Smooth muscle cell (in vitro differentiated cells): Measurements from ENCODE around the gene HSD17B12. TPM values are rescaled to one million over a fixed set of nuclear protein-coding genes. Genes with fewer than 3 reads are reported as not detected.
A peak's percentile ranks its signal among the peaks of the same experiment; 100 is the strongest.

Experiments used
- DNase-seq: peaks from one replicate; lab custom pipeline; 2025; ENCODE audit not compliant: unreplicated experiment; lab: John Stamatoyannopoulos, UW
- H2AFZ ChIP-seq: fragments of 200-600 bp; sonication (generic); 2 replicates; pipeline ENCODE4 v1.6.0; 2016; ENCODE audit warnings: antibody characterized with exemption, low read depth, mild to moderate bottlenecking
- H3F3A ChIP-seq: fragments of 200-600 bp; sonication (generic); 2 replicates; pipeline ENCODE4 v1.6.0; 2017; ENCODE audit warnings: antibody characterized with exemption, low read depth
- H3K27ac ChIP-seq: fragments of 200-600 bp; sonication (generic); 2 replicates; pipeline ENCODE4 v1.5.1; 2016; ENCODE audit warnings: low read depth, mild to moderate bottlenecking
- H3K27me3 ChIP-seq: fragments of 200-600 bp; sonication (generic); 2 replicates; pipeline ENCODE4 v1.6.1; 2016; ENCODE audit warnings: low read depth, mild to moderate bottlenecking
- H3K36me3 ChIP-seq: fragments of 200-600 bp; sonication (generic); 2 replicates; pipeline ENCODE4 v1.5.1; 2016; ENCODE audit warnings: low read depth
- H3K4me1 ChIP-seq: fragments of 200-600 bp; sonication (generic); 2 replicates; pipeline ENCODE4 v1.5.1; 2016; ENCODE audit warnings: low read depth
- H3K4me2 ChIP-seq: fragments of 200-600 bp; sonication (generic); 2 replicates; pipeline ENCODE4 v1.6.0; 2016; ENCODE audit warnings: mild to moderate bottlenecking
- H3K4me3 ChIP-seq: fragments of 200-600 bp; sonication (generic); 2 replicates; pipeline ENCODE4 v1.5.1; 2016; ENCODE audit warnings: mild to moderate bottlenecking
- H3K79me2 ChIP-seq: fragments of 200-600 bp; sonication (generic); 2 replicates; pipeline ENCODE4 v1.6.0; 2016; ENCODE audit warnings: low read depth, mild to moderate bottlenecking
- H3K9ac ChIP-seq: fragments of 200-600 bp; sonication (generic); 2 replicates; pipeline ENCODE4 v1.6.0; 2016; ENCODE audit warnings: low read depth
- H3K9me3 ChIP-seq: fragments of 200-600 bp; sonication (generic); replicated peaks from 2 replicates; pipeline ENCODE4 v1.5.1; 2016; ENCODE audit warnings: low read depth
- H4K20me1 ChIP-seq: fragments of 200-600 bp; sonication (generic); 2 replicates; pipeline ENCODE4 v1.6.0; 2016; ENCODE audit warnings: low read depth
- WGBS: methylation state at CpG from one replicate; pipeline ENCODE4 v1.1.7; 2016; ENCODE audit warnings: low lambda C conversion rate; 5-methylcytosine and 5-hydroxymethylcytosine counted together
- polyA plus RNA-seq: library from polyadenylated mRNA; unstranded; fragments of >200 nt; fragmentation: Nextera tagmentation; extraction: Ambion mirVana; gene quantifications from 2 replicates; pipeline ENCODE4 v1.2.1, GENCODE V29; 2016
- total RNA-seq: library from RNA; depleted of rRNA; stranded (reverse); fragments of >200 nt; gene quantifications from 2 replicates; pipeline ENCODE4 v1.2.3, GENCODE V29; 2014
- TF ChIP-seq, protein P1 (sequence below): fragments of 200-600 bp; sonication (generic); IDR thresholded peaks from 2 replicates; pipeline ENCODE4 v1.5.1; 2017; ENCODE audit warnings: borderline replicate concordance, mild to moderate bottlenecking, antibody characterized with exemption; ENCODE audit not compliant: insufficient read depth, poor library complexity, severe bottlenecking

The HSD17B12 gene
- total RNA-seq (111 and 131 TPM in 2 replicates), polyA plus RNA-seq (66.4 and 74.8 TPM in 2 replicates)

DNA sequence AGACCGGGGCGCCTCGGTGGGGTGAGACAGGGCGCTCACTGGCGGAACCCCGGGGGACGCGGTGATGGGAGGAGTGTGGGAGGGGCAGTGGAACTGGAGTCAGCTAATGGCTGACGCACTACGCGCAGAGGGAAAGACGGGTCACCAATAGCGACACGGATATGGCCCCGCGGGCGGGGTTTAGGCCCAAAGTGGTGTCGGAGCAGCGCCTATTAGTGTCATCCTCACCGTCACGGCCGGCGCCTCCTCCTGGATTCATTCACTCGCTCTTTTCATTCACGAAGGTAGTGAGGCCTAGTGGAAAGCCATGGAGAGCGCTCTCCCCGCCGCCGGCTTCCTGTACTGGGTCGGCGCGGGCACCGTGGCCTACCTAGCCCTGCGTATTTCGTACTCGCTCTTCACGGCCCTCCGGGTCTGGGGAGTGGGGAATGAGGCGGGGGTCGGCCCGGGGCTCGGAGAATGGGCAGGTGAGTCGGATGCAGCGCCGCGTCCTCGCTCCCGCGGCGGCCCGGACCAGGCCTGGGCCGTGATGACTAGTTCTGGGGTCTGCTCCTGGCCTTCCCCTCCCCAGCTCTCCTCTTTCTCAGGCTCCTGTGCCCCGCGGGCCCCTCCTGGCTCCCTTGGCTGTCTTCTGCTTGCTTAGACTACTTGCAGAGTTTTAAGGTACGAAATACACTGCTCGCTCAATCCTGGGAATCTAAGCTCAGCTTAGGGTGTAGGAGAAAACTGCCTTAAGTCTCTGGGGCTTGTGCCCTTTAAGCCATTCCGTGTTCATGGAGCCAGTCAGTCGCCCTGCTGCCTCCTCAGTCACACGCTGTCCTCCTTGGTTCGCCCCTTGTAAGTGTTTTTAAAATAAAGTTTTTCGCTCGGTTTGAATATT lies at the start of gene HSD17B12:
Gene HSD17B12, plus strand, starts transcription at position 218 of the 880 bp plus-strand sequence. Its CDS starts 90 bp downstream, at position 308.
- peak within 1 kb of the TSS; percentile 91 for H3K27ac ChIP-seq
- peaks cover 11% of the 10 kb centered on the region for H3K4me1 ChIP-seq
- H2AFZ ChIP-seq: peak within 1 kb of the TSS; percentile 73
- peak within 1 kb of the TSS; percentile 90 for H3K4me2 ChIP-seq
- H4K20me1 ChIP-seq: peaks cover 12% of the 10 kb centered on the region
- H3K36me3 ChIP-seq: no peaks in the 10 kb centered on the region
- peak; percentile 91 for DNase-seq
- H3K27me3 ChIP-seq: no peaks in the 10 kb centered on the region
- peaks cover 46% of the 10 kb centered on the region for H3K79me2 ChIP-seq
- no peaks in the 10 kb centered on the region for H3F3A ChIP-seq
- TF ChIP-seq, protein P1, sequence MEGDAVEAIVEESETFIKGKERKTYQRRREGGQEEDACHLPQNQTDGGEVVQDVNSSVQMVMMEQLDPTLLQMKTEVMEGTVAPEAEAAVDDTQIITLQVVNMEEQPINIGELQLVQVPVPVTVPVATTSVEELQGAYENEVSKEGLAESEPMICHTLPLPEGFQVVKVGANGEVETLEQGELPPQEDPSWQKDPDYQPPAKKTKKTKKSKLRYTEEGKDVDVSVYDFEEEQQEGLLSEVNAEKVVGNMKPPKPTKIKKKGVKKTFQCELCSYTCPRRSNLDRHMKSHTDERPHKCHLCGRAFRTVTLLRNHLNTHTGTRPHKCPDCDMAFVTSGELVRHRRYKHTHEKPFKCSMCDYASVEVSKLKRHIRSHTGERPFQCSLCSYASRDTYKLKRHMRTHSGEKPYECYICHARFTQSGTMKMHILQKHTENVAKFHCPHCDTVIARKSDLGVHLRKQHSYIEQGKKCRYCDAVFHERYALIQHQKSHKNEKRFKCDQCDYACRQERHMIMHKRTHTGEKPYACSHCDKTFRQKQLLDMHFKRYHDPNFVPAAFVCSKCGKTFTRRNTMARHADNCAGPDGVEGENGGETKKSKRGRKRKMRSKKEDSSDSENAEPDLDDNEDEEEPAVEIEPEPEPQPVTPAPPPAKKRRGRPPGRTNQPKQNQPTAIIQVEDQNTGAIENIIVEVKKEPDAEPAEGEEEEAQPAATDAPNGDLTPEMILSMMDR: no peak
- H3K9me3 ChIP-seq: no peaks in the 10 kb centered on the region
- WGBS: under 1% methylated on average over 54 of the region's 62 CpGs
- H3K4me3 ChIP-seq: peak within 1 kb of the TSS; percentile 68
- H3K9ac ChIP-seq: peak within 1 kb of the TSS; percentile 96

DNA sequence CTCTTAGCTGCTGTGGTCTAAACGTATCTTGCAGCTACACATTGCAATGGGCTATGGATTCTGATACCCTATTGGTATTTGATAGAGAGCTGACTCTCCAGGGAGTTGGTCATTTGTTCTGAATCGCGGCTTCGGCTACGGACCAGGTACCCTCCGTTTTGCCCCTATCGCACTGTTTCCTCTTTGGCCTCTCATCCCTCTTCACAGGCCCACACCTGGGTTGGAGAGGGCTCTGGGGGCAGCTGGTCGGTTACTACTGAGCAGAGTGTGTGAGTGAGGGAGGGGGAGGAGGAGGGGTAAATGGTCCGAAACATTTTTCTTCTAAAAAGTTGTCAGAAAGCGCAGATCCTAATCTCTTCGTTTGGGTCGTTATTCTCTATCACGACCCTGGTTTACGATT lies 48.8 kb upstream of the HSD17B12 start:
- Histone ChIP-seq H3F3A (no peaks in the 10 kb centered on the region), H3K9ac (no peak overlapping the region), H2AFZ (no peak overlapping the region), H3K4me3 (no peak overlapping the region), H3K4me2 (no peak overlapping the region), H3K36me3 (no peaks in the 10 kb centered on the region), H3K79me2 (no peaks in the 10 kb centered on the region), H4K20me1 (no peaks in the 10 kb centered on the region), H3K27me3 (peaks cover 74% of the 10 kb centered on the region), H3K27ac (no peak overlapping the region), H3K9me3 (no peaks in the 10 kb centered on the region), H3K4me1 (no peaks in the 10 kb centered on the region)
- TF ChIP-seq, protein P1: no peak
- DNase-seq: no peak
- WGBS: 60% methylated on average over 14 of the region's 14 CpGs

DNA sequence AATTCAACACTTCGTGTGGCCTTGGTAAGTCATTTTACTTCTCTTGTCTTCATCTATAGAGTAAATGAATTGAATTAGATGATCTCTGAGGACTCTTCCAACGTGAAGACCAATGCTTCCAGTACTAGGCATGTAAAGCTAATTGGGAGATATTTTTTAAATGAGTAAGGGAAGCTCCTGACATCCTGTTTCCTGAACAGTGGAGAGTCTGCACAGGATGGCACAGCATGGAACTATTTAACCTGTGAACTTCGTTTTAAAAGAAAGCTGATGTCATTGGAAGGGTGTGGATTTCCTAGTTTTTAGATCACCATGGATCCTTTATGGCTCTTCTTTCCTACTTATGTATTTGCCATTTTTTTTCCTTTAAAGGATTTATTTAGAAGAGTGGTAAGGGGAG lies 48.4 kb upstream of the HSD17B12 start:
- Histone ChIP-seq H2AFZ (no peak overlapping the region), H3K36me3 (no peaks in the 10 kb centered on the region), H3K9me3 (no peaks in the 10 kb centered on the region), H3K9ac (no peak overlapping the region), H3K27me3 (peaks cover 72% of the 10 kb centered on the region), H3K4me3 (no peak overlapping the region), H3K79me2 (no peaks in the 10 kb centered on the region), H3K4me2 (no peak overlapping the region), H3F3A (no peaks in the 10 kb centered on the region), H4K20me1 (no peaks in the 10 kb centered on the region), H3K27ac (no peak overlapping the region), H3K4me1 (no peaks in the 10 kb centered on the region)
- WGBS: 38% methylated on average over 3 of the region's 3 CpGs
- TF ChIP-seq, protein P1: no peak
- no peak for DNase-seq
